ENCODE measurements around the gene EMILIN2. TPM values are rescaled to one million over a fixed set of nuclear protein-coding genes. Genes with fewer than 3 reads are reported as not detected.
"Not testable (repeated sequence)": the region's sequence is repeated elsewhere in the genome, so short reads cannot be mapped to it uniquely, and the experiment has no call there.

Gene EMILIN2
- total and polyA plus RNA-seq, 2 experiments from 2014 or later: 10.6 to 16.8 TPM

GRCh38 chr18:2827061-2827460, 19.7 kb upstream of the EMILIN2 start:
- no peak overlapping the region for H2AFZ ChIP-seq
- no peak overlapping the region for H3K4me3 ChIP-seq

GRCh38 chr18:2836118-2836517, 10.7 kb upstream of the EMILIN2 start:
- not testable (repeated sequence) for H3K4me3 ChIP-seq; H4K20me1 ChIP-seq (ENCODE audit: insufficient read depth, poor library complexity, severe bottlenecking); H3K36me3 ChIP-seq (replicated peaks; ENCODE audit: insufficient read depth, low read depth); H3K27me3 ChIP-seq; H3K4me1 ChIP-seq (ENCODE audit: insufficient read depth); H2AFZ ChIP-seq; H3K27ac ChIP-seq; DNase-seq (ENCODE audit: low spot score); H3K9me2 ChIP-seq (replicated peaks; ENCODE audit: insufficient read depth); H3K4me2 ChIP-seq; H3K79me2 ChIP-seq; H3K9me3 ChIP-seq (ENCODE audit: low read depth)
- WGBS (ENCODE audit: low lambda C conversion rate, missing lambda C conversion rate): 92% methylated on average over 3 of the region's 3 CpGs

More at GRCh38 chr18:2827061-2827460, 19.7 kb upstream of the EMILIN2 start:
- DNase-seq (ENCODE audit: low spot score): no peak
- H3K27me3 ChIP-seq: no peaks in the 10 kb centered on the region
- H3K9me2 ChIP-seq (replicated peaks; ENCODE audit: insufficient read depth): no peaks in the 10 kb centered on the region
- no peaks in the 10 kb centered on the region for H3K36me3 ChIP-seq (replicated peaks; ENCODE audit: insufficient read depth, low read depth)
- TF ChIP-seq EZH2 (IDR thresholded peaks at IDR 0.05; ENCODE audit: borderline replicate concordance) (no peak), EZH2phosphoT487 (IDR thresholded peaks at IDR 0.05; ENCODE audit: low read depth, severe bottlenecking, unreplicated experiment) (no peak)
- TF ChIP-seq, protein P1, sequence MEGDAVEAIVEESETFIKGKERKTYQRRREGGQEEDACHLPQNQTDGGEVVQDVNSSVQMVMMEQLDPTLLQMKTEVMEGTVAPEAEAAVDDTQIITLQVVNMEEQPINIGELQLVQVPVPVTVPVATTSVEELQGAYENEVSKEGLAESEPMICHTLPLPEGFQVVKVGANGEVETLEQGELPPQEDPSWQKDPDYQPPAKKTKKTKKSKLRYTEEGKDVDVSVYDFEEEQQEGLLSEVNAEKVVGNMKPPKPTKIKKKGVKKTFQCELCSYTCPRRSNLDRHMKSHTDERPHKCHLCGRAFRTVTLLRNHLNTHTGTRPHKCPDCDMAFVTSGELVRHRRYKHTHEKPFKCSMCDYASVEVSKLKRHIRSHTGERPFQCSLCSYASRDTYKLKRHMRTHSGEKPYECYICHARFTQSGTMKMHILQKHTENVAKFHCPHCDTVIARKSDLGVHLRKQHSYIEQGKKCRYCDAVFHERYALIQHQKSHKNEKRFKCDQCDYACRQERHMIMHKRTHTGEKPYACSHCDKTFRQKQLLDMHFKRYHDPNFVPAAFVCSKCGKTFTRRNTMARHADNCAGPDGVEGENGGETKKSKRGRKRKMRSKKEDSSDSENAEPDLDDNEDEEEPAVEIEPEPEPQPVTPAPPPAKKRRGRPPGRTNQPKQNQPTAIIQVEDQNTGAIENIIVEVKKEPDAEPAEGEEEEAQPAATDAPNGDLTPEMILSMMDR (IDR thresholded peaks at IDR 0.05; ENCODE audit: poor library complexity): no peak
- no peaks in the 10 kb centered on the region for H3K9me3 ChIP-seq (ENCODE audit: low read depth)
- H3K4me2 ChIP-seq: peak overlapping the region; percentile 25
- H4K20me1 ChIP-seq (ENCODE audit: insufficient read depth, poor library complexity, severe bottlenecking): no peaks in the 10 kb centered on the region
- H3K4me1 ChIP-seq (ENCODE audit: insufficient read depth): no peaks in the 10 kb centered on the region
- H3K27ac ChIP-seq: peak overlapping the region; percentile 21
- no peaks in the 10 kb centered on the region for H3K79me2 ChIP-seq
- 82% methylated on average over 5 of the region's 5 CpGs for WGBS (ENCODE audit: low lambda C conversion rate, missing lambda C conversion rate)

DNA sequence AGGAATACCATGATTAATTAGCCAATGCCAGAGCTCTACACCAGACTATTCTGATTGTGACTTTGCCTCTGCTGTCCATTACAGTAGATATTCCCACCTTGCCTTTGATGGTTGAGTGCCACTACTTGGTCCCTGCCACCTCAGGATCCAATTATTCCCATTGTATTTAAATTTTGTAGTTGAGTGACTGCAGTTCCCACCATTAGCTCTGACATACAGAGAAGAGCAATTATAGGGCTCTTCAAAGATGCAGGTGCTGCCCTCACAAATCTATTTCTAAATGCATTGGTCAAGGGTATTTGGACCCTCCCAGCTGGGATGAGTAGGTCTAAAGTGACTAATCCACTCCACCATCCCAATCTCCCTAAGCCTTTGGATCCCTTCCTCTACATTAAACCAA, 9.5 kb upstream of the EMILIN2 start:
- not testable (repeated sequence) for DNase-seq (ENCODE audit: low spot score); H3K9me2 ChIP-seq (replicated peaks; ENCODE audit: insufficient read depth); H3K79me2 ChIP-seq; H3K4me3 ChIP-seq; H3K36me3 ChIP-seq (replicated peaks; ENCODE audit: insufficient read depth, low read depth); H3K27me3 ChIP-seq; H2AFZ ChIP-seq; H3K9me3 ChIP-seq (ENCODE audit: low read depth); H3K4me2 ChIP-seq; H4K20me1 ChIP-seq (ENCODE audit: insufficient read depth, poor library complexity, severe bottlenecking); H3K4me1 ChIP-seq (ENCODE audit: insufficient read depth); H3K27ac ChIP-seq

DNA sequence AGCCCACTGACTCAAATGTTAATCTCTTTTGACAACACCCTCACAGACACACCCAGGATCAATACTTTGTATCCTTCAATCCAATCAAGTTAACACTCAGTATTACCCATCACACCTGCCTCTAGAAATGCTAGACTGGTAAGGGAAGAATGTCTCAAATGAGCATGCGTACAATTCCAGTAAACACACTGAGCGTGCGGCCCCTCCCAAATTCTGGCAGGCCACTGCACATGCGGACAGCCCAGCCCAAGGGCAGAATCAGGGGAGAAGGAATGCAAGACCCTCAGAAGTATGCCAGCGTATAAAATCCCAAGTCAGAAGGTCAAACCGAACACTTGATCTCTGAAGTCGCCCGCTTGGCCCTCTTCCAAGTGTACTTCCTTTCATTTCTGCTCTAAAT, 7.6 kb upstream of the EMILIN2 start:
- no peak overlapping the region for H2AFZ ChIP-seq
- H3K4me2 ChIP-seq: no peak overlapping the region
- H3K79me2 ChIP-seq: no peaks in the 10 kb centered on the region
- H4K20me1 ChIP-seq (ENCODE audit: insufficient read depth, poor library complexity, severe bottlenecking): no peaks in the 10 kb centered on the region
- H3K27me3 ChIP-seq: peaks cover 6% of the 10 kb centered on the region
- TF ChIP-seq, protein P1 (IDR thresholded peaks at IDR 0.05; ENCODE audit: poor library complexity): no peak
- no peak for TF ChIP-seq EZH2phosphoT487 (IDR thresholded peaks at IDR 0.05; ENCODE audit: low read depth, severe bottlenecking, unreplicated experiment)
- TF ChIP-seq EZH2 (IDR thresholded peaks at IDR 0.05; ENCODE audit: borderline replicate concordance): no peak
- H3K9me3 ChIP-seq (ENCODE audit: low read depth): no peaks in the 10 kb centered on the region
- no peak overlapping the region for H3K27ac ChIP-seq
- no peaks in the 10 kb centered on the region for H3K9me2 ChIP-seq (replicated peaks; ENCODE audit: insufficient read depth)
- H3K4me3 ChIP-seq: no peak overlapping the region
- no peak for DNase-seq (ENCODE audit: low spot score)
- WGBS (ENCODE audit: low lambda C conversion rate, missing lambda C conversion rate): 76% methylated on average over 8 of the region's 8 CpGs
- H3K36me3 ChIP-seq (replicated peaks; ENCODE audit: insufficient read depth, low read depth): no peaks in the 10 kb centered on the region
- no peaks in the 10 kb centered on the region for H3K4me1 ChIP-seq (ENCODE audit: insufficient read depth)

GRCh38 chr18:2840521-2840920, 6.3 kb upstream of the EMILIN2 start:
- DNase-seq (ENCODE audit: low spot score): no peak
- Histone ChIP-seq H4K20me1 (ENCODE audit: insufficient read depth, poor library complexity, severe bottlenecking) (no peaks in the 10 kb centered on the region), H3K4me2 (no peak overlapping the region), H3K9me2 (replicated peaks; ENCODE audit: insufficient read depth) (no peaks in the 10 kb centered on the region), H3K27me3 (peaks cover 14% of the 10 kb centered on the region), H3K9me3 (ENCODE audit: low read depth) (no peaks in the 10 kb centered on the region), H3K36me3 (replicated peaks; ENCODE audit: insufficient read depth, low read depth) (no peaks in the 10 kb centered on the region), H3K4me1 (ENCODE audit: insufficient read depth) (no peaks in the 10 kb centered on the region), H3K27ac (no peak overlapping the region), H2AFZ (no peak overlapping the region), H3K79me2 (no peaks in the 10 kb centered on the region), H3K4me3 (no peak overlapping the region)
- no peak for TF ChIP-seq EZH2phosphoT487 (IDR thresholded peaks at IDR 0.05; ENCODE audit: low read depth, severe bottlenecking, unreplicated experiment)
- WGBS (ENCODE audit: low lambda C conversion rate, missing lambda C conversion rate): 92% methylated on average over 1 of the region's 1 CpG
